Duodenal mucosa (tissue), 2 donors: ENCODE data around the gene PLD1.

Experiments
- H3K27ac ChIP-seq: one replicate; pipeline ENCODE4 v1.7.0; 2013; ENCODE audit warnings: low read depth, low read length
- H3K27me3 ChIP-seq, 2 donors: one replicate each; pipeline ENCODE4 v1.7.0; 2013; ENCODE audit warnings: low read length in 2 of 2, control low read depth in 1 of 2; ENCODE audit not compliant: insufficient read depth in 2 of 2, control insufficient read depth in 1 of 2
- H3K36me3 ChIP-seq, 2 donors: one replicate each; pipeline ENCODE4 v1.7.0; 2013; ENCODE audit warnings: low read length in 2 of 2, control low read depth in 1 of 2; ENCODE audit not compliant: insufficient read depth in 2 of 2, control insufficient read depth in 1 of 2
- H3K4me1 ChIP-seq, 2 donors: one replicate each; pipeline ENCODE4 v1.7.0; 2013; ENCODE audit warnings: low read length in 2 of 2, control low read depth in 1 of 2; ENCODE audit not compliant: insufficient read depth in 2 of 2, control insufficient read depth in 1 of 2
- H3K4me3 ChIP-seq, 2 donors: one replicate each; pipeline ENCODE4 v1.7.0; 2013; ENCODE audit warnings: low read length in 2 of 2, low read depth in 1 of 2
- H3K9ac ChIP-seq, 2 donors: one replicate each; pipeline ENCODE4 v1.7.0; 2013; ENCODE audit warnings: low read length in 2 of 2, low read depth in 1 of 2
- H3K9me3 ChIP-seq, 2 donors: one replicate each; pipeline ENCODE4 v1.7.0; 2013; ENCODE audit warnings: low read length in 2 of 2, control low read depth in 1 of 2; ENCODE audit not compliant: control insufficient read depth in 1 of 2

Gene PLD1

GRCh38 chr3:171828902-171829770 is 18.9 kb upstream of the PLD1 start:
- Histone ChIP-seq H3K4me3 (no peak overlapping the region), H3K4me1 (peaks cover 11 to 21% of the 10 kb centered on the region in 2 donors), H3K9me3 (no peaks in the 10 kb centered on the region), H3K27me3 (no peaks in the 10 kb centered on the region), H3K27ac (no peak overlapping the region), H3K9ac (no peak overlapping the region), H3K36me3 (no peaks in the 10 kb centered on the region)

DNA sequence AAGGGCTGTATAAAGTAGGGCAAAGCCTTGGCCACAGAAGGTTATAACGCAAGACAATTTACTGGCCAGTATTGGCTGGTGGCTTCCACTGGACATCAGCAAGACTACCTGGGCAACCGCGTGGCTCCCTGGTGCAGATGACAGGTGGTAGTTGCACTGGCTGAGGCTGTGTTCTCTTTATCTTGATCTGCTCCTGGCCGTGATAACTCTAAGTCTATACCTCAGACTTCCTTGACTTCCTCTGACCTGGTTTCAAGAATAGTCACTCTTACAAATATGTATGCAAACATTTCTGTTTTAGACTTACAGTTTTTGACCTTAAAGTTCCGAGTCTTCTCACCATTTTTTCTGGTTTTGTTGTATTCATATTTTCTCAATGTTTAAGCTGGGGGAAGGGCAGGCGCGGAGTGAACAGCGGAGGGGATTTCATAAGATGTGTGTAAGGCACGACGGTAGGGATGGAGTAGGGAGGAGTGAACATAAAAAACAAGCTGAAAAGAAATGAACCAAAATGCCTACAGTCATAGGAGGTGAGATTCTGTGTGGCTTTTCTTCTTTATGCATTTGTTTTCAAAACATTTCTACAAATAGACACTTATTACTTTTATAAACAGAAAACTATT is 17.7 kb upstream of the PLD1 start:
- H3K4me1 ChIP-seq, result peaks cover 11 to 18% of the 10 kb centered on the region in 2 donors
- H3K27ac ChIP-seq, result no peak overlapping the region
- H3K9ac ChIP-seq, result no peak overlapping the region
- H3K4me3 ChIP-seq, result no peak overlapping the region
- no peaks in the 10 kb centered on the region for H3K36me3 ChIP-seq
- no peaks in the 10 kb centered on the region for H3K9me3 ChIP-seq
- H3K27me3 ChIP-seq, result no peaks in the 10 kb centered on the region

DNA sequence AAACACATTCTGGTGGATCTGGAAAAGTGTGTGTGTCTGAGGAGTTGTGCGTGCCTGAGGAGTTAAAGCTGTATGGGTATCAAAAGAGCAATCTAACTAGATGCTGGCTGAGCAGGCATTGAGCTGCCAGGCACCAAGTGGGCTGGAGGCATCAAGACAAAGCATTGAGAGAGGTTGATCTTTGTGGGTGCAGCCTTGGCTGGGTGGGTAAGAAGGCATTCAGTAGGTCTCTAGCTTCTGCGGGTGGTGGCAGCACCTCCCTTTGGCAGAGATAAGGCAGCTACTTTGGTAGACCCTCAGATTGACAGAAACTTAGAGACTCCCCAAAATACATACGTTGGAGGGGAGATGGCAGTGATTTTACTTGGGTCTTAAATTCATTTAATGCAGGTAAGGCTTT is 17.1 kb upstream of the PLD1 start:
- Histone ChIP-seq H3K4me1 (peaks cover 11 to 18% of the 10 kb centered on the region in 2 donors), H3K9me3 (no peaks in the 10 kb centered on the region), H3K9ac (no peak overlapping the region), H3K36me3 (no peaks in the 10 kb centered on the region), H3K4me3 (no peak overlapping the region), H3K27me3 (no peaks in the 10 kb centered on the region), H3K27ac (no peak overlapping the region)

- Histone ChIP-seq H3K4me1 (peaks cover 11 to 18% of the 10 kb centered on the region in 2 donors), H3K9ac (no peak overlapping the region), H3K36me3 (no peaks in the 10 kb centered on the region), H3K4me3 (no peak overlapping the region), H3K27me3 (peaks cover 0 to 3% of the 10 kb centered on the region in 2 donors), H3K9me3 (no peaks in the 10 kb centered on the region), H3K27ac (peak overlapping the region; percentile 1)
Measured at GRCh38 chr3:171825222-171825828, 15.0 kb upstream of the PLD1 start.

GRCh38 chr3:171824824-171825221 is 14.5 kb upstream of the PLD1 start:
- Histone ChIP-seq H3K27ac (peak overlapping the region; percentile 1), H3K4me1 (peaks cover 10 to 18% of the 10 kb centered on the region in 2 donors), H3K36me3 (no peaks in the 10 kb centered on the region), H3K4me3 (no peak overlapping the region), H3K27me3 (peaks cover 0 to 3% of the 10 kb centered on the region in 2 donors), H3K9ac (no peak overlapping the region), H3K9me3 (no peaks in the 10 kb centered on the region)

DNA sequence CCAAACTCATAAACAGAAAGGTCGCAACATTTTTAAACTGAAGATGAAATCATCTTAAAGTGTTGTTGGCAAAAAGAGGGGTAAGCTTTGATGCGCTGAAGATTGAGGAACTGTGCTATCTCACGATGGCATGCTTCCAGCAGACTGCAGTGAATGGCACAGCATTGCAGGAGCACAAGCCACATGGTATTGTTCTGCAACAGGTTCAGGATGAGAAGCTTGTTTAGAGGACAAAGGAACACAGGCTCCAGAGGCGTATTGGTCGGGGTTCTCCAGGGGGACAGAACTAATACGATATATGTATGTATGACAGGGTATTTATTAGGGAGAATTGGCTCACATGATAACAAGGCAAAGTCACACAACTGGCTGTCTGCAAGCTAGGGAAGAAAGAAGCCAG is 13.8 kb upstream of the PLD1 start:
- peaks cover 5 to 12% of the 10 kb centered on the region in 2 donors for H3K4me1 ChIP-seq
- H3K4me3 ChIP-seq, result no peak overlapping the region
- H3K36me3 ChIP-seq, result no peaks in the 10 kb centered on the region
- H3K9me3 ChIP-seq, result no peaks in the 10 kb centered on the region
- no peak overlapping the region for H3K9ac ChIP-seq
- H3K27ac ChIP-seq, result no peak overlapping the region
- H3K27me3 ChIP-seq, result peaks cover 0 to 3% of the 10 kb centered on the region in 2 donors

DNA sequence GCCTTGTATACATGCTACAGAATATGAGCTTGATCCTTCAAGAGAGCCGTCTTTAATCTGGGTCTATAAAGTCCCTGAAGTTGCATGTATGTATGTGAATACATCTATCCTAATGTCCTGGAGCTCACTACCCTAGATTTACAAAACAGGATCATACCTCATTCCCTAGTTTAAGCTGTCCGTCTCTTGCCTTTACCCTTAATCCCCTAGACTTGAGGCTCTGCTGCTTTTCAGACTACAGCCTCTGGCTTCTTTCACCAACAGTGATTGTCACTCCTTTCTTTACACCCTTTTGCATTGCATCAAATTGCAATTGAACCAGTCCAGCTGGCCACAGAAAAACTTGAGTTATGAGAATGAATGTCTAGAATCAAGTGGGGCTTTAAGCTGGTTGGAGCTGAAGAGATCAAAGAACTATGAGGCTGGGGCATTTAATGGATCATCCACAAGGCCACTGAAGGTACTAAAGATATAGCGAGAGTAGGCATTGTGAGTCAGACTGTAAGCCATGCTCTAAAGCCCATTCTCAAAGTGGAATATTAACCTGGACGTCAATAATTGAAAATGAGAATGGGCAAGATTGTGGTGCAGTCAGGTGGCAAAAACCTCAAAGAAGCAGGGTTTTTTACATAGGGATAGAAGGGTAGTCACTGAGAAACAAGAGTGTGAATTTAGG is 12.3 kb upstream of the PLD1 start:
- no peak overlapping the region for H3K4me3 ChIP-seq
- H3K27me3 ChIP-seq, result peaks cover 0 to 3% of the 10 kb centered on the region in 2 donors
- no peak overlapping the region for H3K27ac ChIP-seq
- no peaks in the 10 kb centered on the region for H3K36me3 ChIP-seq
- no peak overlapping the region for H3K9ac ChIP-seq
- H3K4me1 ChIP-seq, result peaks cover 5 to 7% of the 10 kb centered on the region in 2 donors
- no peaks in the 10 kb centered on the region for H3K9me3 ChIP-seq

DNA sequence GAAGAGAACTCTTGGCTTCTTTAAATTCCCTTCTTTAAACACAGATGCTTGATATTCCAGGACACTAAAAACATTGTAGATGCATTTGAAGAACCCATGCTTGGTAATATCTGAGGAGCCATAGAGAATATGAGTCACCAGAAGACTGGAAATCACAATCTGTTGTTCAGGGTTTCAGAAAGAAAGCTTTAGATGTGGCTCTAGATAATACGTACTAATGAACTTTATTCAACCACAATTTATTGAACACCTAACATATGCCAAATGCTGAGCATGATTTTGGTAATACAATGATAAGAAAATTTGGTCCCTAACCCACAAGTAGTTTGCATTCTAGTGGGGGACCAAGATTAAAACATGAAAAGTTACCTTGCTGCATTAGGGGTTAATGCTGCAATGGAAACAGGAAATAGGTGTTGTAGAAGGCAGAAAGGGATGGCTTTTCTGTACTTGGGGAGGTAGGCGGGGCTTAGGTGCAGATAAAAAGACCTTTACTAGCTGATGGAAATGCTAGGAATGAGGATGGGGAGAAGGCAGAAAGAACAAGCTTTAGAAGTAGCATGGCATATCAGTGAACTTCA is 11.6 kb upstream of the PLD1 start:
- H3K4me1 ChIP-seq, result peaks cover 5 to 7% of the 10 kb centered on the region in 2 donors
- H3K27ac ChIP-seq, result no peak overlapping the region
- peaks cover 0 to 3% of the 10 kb centered on the region in 2 donors for H3K27me3 ChIP-seq
- H3K9ac ChIP-seq, result no peak overlapping the region
- H3K9me3 ChIP-seq, result no peaks in the 10 kb centered on the region
- H3K36me3 ChIP-seq, result no peaks in the 10 kb centered on the region
- H3K4me3 ChIP-seq, result no peak overlapping the region

DNA sequence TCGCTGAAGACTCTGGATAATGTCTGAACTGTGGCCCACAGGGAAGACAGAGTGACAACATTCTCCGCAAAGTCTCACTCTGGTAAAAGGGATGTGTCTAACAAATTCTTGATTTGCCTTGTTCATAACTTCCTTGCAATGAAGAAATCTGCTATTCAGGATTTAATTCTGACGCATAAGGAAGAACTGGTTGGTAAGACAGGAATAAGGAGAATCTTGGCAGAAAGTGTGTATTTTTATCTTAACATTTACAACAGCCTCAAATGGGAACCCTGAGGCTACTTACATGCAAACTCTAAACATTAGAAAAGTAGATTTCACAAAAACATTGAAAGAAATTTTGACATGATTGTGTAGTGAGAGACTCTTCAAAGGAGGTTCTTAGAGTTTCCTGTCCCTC is 10.8 kb upstream of the PLD1 start:
- H3K4me3 ChIP-seq, result no peak overlapping the region
- H3K27me3 ChIP-seq, result peaks cover 0 to 3% of the 10 kb centered on the region in 2 donors
- H3K36me3 ChIP-seq, result no peaks in the 10 kb centered on the region
- no peak overlapping the region for H3K9ac ChIP-seq
- H3K4me1 ChIP-seq, result peaks cover 5 to 7% of the 10 kb centered on the region in 2 donors
- H3K27ac ChIP-seq, result no peak overlapping the region
- no peaks in the 10 kb centered on the region for H3K9me3 ChIP-seq
